Lower lobe of right lung (tissue), 2 donors: ENCODE measurements around the gene GAS7. TPM values are rescaled to one million over a fixed set of nuclear protein-coding genes. Genes with fewer than 3 reads are reported as not detected.

Source experiments
- ATAC-seq, 2 donors: fragments of 200-7000 bp; cut with Tn5 transposase; one replicate each; pipeline ENCODE4 v1.9.1; 2020 to 2022; ENCODE audit warnings: mild to moderate bottlenecking in 2 of 2, moderate library complexity in 2 of 2
- DNase-seq: peaks from one replicate; pipeline ENCODE4 v3.0.0-alpha.2; 2020
- H3K27ac ChIP-seq: fragments of 200-600 bp; one replicate; pipeline ENCODE4 v1.8.0; 2022
- H3K27me3 ChIP-seq: fragments of 200-600 bp; one replicate; pipeline ENCODE4 v1.8.0; 2022; ENCODE audit warnings: low read depth
- H3K36me3 ChIP-seq: fragments of 200-600 bp; one replicate; pipeline ENCODE4 v1.8.0; 2022; ENCODE audit warnings: mild to moderate bottlenecking
- H3K4me1 ChIP-seq: fragments of 200-600 bp; one replicate; pipeline ENCODE4 v1.8.0; 2022
- H3K4me3 ChIP-seq: fragments of 200-600 bp; one replicate; pipeline ENCODE4 v1.8.0; 2022; ENCODE audit warnings: mild to moderate bottlenecking
- H3K9me3 ChIP-seq: fragments of 200-600 bp; one replicate; pipeline ENCODE4 v1.8.0; 2022
- intact Hi-C: fragments of 100-400 bp; cut with DNase I; formaldehyde crosslinking; loops from one replicate; pipeline ENCODE4 v1.11.0; 2022
- total RNA-seq: library from RNA; stranded (reverse); fragmentation: NEBNext Ultra II Directional; extraction: Animal tissue kit (Norgen Biotek cat#: 25700); gene quantifications from one replicate; pipeline ENCODE4 v1.2.1, GENCODE V29; 2021
- TF ChIP-seq, protein P1 (sequence below): fragments of 200-600 bp; IDR thresholded peaks from one replicate; pipeline ENCODE4 v1.8.0; 2022; ENCODE audit warnings: antibody characterized with exemption, mild to moderate bottlenecking
- donor health status: DM: no; HTN: yes; CAD: no; lungs with severe emphysema.

The GAS7 gene
- total RNA-seq, 1 donor from 2014 or later, result 54.1 TPM

DNA sequence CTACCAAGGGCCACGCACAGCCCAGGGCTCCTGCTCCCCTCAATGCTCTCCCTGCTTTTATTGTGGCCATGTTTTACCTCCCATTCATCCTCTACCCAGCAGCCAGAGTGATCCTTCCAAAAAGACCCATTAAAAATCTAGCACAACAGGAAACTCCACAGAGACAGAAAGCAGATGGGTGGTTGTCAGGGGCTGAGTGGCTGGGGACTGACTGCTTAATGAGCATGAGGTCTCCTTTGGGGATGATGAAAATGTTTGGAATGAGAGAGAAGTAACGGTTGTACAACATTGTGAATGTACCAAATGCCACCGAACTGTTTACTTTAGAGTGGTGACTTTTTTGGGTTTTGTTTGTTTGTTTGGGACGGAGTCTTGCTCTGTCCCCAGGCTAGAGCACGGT, 107.4 kb downstream of the GAS7 start:
- Histone ChIP-seq H3K27ac (no peak overlapping the region), H3K36me3 (no peaks in the 10 kb centered on the region), H3K4me3 (no peak overlapping the region), H3K4me1 (peaks cover 26% of the 10 kb centered on the region), H3K27me3 (no peaks in the 10 kb centered on the region), H3K9me3 (no peaks in the 10 kb centered on the region)
- intact Hi-C loops, result no loop called here
- TF ChIP-seq, protein P1, sequence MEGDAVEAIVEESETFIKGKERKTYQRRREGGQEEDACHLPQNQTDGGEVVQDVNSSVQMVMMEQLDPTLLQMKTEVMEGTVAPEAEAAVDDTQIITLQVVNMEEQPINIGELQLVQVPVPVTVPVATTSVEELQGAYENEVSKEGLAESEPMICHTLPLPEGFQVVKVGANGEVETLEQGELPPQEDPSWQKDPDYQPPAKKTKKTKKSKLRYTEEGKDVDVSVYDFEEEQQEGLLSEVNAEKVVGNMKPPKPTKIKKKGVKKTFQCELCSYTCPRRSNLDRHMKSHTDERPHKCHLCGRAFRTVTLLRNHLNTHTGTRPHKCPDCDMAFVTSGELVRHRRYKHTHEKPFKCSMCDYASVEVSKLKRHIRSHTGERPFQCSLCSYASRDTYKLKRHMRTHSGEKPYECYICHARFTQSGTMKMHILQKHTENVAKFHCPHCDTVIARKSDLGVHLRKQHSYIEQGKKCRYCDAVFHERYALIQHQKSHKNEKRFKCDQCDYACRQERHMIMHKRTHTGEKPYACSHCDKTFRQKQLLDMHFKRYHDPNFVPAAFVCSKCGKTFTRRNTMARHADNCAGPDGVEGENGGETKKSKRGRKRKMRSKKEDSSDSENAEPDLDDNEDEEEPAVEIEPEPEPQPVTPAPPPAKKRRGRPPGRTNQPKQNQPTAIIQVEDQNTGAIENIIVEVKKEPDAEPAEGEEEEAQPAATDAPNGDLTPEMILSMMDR, result no peak
- ATAC-seq (no peak), DNase-seq (no peak)

DNA sequence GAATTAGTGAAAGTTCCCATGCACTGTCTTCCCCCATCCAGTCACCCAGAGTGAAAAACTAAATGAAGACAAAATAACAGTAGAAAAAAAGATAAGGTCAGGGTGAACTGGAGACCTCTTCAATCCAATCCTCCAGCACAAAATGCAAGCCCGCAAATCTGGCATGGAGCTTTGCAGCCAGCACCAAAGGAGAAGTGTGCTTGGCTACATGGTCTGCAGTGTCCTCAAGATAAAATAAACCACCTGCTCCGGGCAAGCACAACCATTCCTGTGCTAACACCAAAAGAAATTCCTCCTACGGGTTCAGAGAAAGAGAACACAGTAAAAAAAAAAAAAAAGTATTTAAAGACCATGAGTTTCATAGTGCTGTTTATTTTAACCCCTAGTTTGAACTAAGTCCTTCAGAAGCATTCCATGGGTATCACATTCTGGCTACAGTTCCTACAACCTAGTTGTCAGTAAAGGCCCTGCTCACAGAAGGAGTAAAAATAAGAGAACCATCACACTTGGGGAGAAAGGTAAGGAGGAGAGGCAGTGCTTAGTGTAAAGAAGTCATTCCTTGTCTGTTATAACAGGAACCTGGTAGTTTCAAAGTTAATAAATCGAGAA, 109.1 kb downstream of the GAS7 start:
- Histone ChIP-seq H3K4me3 (no peak overlapping the region), H3K27ac (no peak overlapping the region), H3K4me1 (peaks cover 30% of the 10 kb centered on the region), H3K27me3 (no peaks in the 10 kb centered on the region), H3K9me3 (no peaks in the 10 kb centered on the region), H3K36me3 (no peaks in the 10 kb centered on the region)
- TF ChIP-seq, protein P1, result no peak
- ATAC-seq (no peak), DNase-seq (no peak)
- intact Hi-C loops, result no loop called here

DNA sequence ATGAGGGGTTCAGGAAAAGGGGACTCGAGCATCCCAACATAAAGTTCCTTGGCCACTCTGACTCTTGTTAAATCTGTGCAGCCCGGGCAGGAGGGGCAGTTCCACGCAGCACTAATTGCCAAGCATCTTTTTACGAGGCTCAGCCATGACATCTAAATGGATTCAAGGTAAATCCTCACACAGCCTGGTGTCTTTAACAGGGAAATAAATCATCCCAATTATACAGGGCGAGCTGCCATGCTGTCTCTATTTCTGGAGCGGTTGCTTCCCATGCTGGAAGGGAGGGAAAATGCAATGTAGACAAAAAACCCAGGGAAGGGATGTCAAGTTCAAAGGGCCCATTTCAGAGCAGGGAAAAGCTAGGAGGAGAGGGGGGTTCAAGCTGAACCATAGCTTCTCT, 110.0 kb downstream of the GAS7 start:
- no peak overlapping the region for H3K27ac ChIP-seq
- TF ChIP-seq, protein P1, result no peak
- H3K4me1 ChIP-seq, result peaks cover 30% of the 10 kb centered on the region
- DNase-seq (no peak), ATAC-seq (no peak)
- H3K4me3 ChIP-seq, result no peak overlapping the region
- H3K36me3 ChIP-seq, result no peaks in the 10 kb centered on the region
- H3K9me3 ChIP-seq, result peaks cover under 1% of the 10 kb centered on the region
- intact Hi-C loops, result no loop called here
- H3K27me3 ChIP-seq, result no peaks in the 10 kb centered on the region

GRCh38 chr17:10087355-10087754, 111.1 kb downstream of the GAS7 start:
- Histone ChIP-seq H3K4me1 (peaks cover 30% of the 10 kb centered on the region), H3K27me3 (no peaks in the 10 kb centered on the region), H3K36me3 (no peaks in the 10 kb centered on the region), H3K9me3 (peaks cover 3% of the 10 kb centered on the region), H3K27ac (no peak overlapping the region), H3K4me3 (no peak overlapping the region)
- ATAC-seq, result peak; percentile 23 to 41
- no peak for DNase-seq
- TF ChIP-seq, protein P1, result no peak
- intact Hi-C loops, result no loop called here

GRCh38 chr17:10083864-10084263, 114.5 kb downstream of the GAS7 start:
- ATAC-seq (no peak), DNase-seq (no peak)
- intact Hi-C loops, result no loop called here
- no peaks in the 10 kb centered on the region for H3K36me3 ChIP-seq
- TF ChIP-seq, protein P1, result no peak
- no peaks in the 10 kb centered on the region for H3K27me3 ChIP-seq
- H3K4me3 ChIP-seq, result no peak overlapping the region
- H3K9me3 ChIP-seq, result peaks cover 3% of the 10 kb centered on the region
- no peak overlapping the region for H3K27ac ChIP-seq
- H3K4me1 ChIP-seq, result peaks cover 22% of the 10 kb centered on the region
